K562 (cell line): ENCODE measurements around the gene NUDCD3. TPM values are rescaled to one million over a fixed set of nuclear protein-coding genes. Genes with fewer than 3 reads are reported as not detected.

Source experiments
- ATAC-seq: fragments of 200-7000 bp; cut with Tn5 transposase; 3 replicates; pipeline ENCODE4 v1.9.1; 2020; ENCODE audit warnings: moderate library complexity
- BruUV-seq: library from RNA; stranded (reverse); fragments of 400-500 nt; replicated peaks from 2 replicates; lab custom pipeline; 2021; lab: Mats Ljungman, UMichigan
- CTCF ChIA-PET: fragments of 300-600 bp; formaldehyde crosslinking; extraction: SDS; loops from one replicate; lab custom pipeline; 2021; ENCODE audit warnings: low intra/inter-chr PET ratio; lab: Yijun Ruan, JAX
- POLR2A ChIA-PET: fragments of 300-600, 350-650 bp; sonication (Branson Sonifier 250); formaldehyde crosslinking; extraction: SDS; loops from one replicate; lab custom pipeline; 2021; ENCODE audit warnings: antibody characterized with exemption, inconsistent platforms; lab: Yijun Ruan, JAX
- DNase-seq, 4 experiments: peaks; one replicate each; pipeline versions ENCODE4 v3.0.0 to v3.0.0-alpha.2; 2011 to 2018; ENCODE audit warnings: low spot score in 3 of 4, mixed read lengths in 3 of 4; ENCODE audit errors: extremely low read depth in 1 of 4
- FAIRE-seq: peaks from 2 replicates; lab custom pipeline; 2011; peaks lifted over from hg19 to GRCh38; lab: Jason Lieb, UNC
- H2AFZ ChIP-seq: 2 replicates; pipeline ENCODE4 v1.6.0; 2011; ENCODE audit warnings: low read depth, low read length, control low read depth, inconsistent platforms
- H3K27ac ChIP-seq: fragments of 200-600 bp; 3 replicates; pipeline ENCODE4 v1.8.0; 2011; ENCODE audit warnings: low read depth, mild to moderate bottlenecking, control low read depth, inconsistent platforms, low read length, moderate library complexity, mixed read lengths; ENCODE audit errors: extremely low read depth
- H3K27me3 ChIP-seq, 2 experiments: fragments of 300-600 bp in 1 of 2; 2 replicates in 1 of 2; 3 replicates in 1 of 2; pipeline versions ENCODE4 v1.6.0 to v1.8.0; 2011; ENCODE audit warnings: inconsistent platforms in 2 of 2, low read length in 2 of 2, mild to moderate bottlenecking in 1 of 2, mixed read lengths in 1 of 2, moderate library complexity in 1 of 2; ENCODE audit not compliant: control insufficient read depth in 2 of 2, insufficient read depth in 2 of 2
- H3K36me3 ChIP-seq: fragments of 300-600 bp; 3 replicates; pipeline ENCODE4 v1.8.0; 2011; ENCODE audit warnings: mild to moderate bottlenecking, low read length, inconsistent platforms; ENCODE audit not compliant: control insufficient read depth, insufficient read depth
- H3K4me1 ChIP-seq, 2 experiments: fragments of 200-600 bp in 1 of 2; replicated peaks in 1 of 2; 2 replicates in 1 of 2; 3 replicates in 1 of 2; pipeline versions ENCODE4 v1.5.1 to v1.8.0; 2011; ENCODE audit warnings: inconsistent platforms in 2 of 2, low read length in 2 of 2, mild to moderate bottlenecking in 1 of 2, mixed read lengths in 1 of 2, moderate library complexity in 1 of 2; ENCODE audit not compliant: control insufficient read depth in 2 of 2, insufficient read depth in 2 of 2
- H3K4me2 ChIP-seq: 2 replicates; pipeline ENCODE4 v1.6.1; 2011; ENCODE audit warnings: low read length, control low read depth, inconsistent platforms, mixed read lengths; ENCODE audit not compliant: insufficient read depth
- H3K4me3 ChIP-seq: fragments of 200-600 bp; sonication (generic), shearing (Covaris generic); 2 replicates; pipeline ENCODE4 v1.5.1; 2016; ENCODE audit warnings: control low read depth, inconsistent platforms
- H3K79me2 ChIP-seq: fragments of 200-600 bp; 3 replicates; pipeline ENCODE4 v1.8.0; 2011; ENCODE audit warnings: low read length, inconsistent platforms; ENCODE audit not compliant: control insufficient read depth, insufficient read depth
- H3K9ac ChIP-seq, 2 experiments: 2 replicates each; pipeline versions ENCODE4 v1.6.0 to v1.6.1; 2011; ENCODE audit warnings: low read depth in 2 of 2, low read length in 2 of 2, control low read depth in 1 of 2, inconsistent platforms in 1 of 2, mild to moderate bottlenecking in 1 of 2, mixed read lengths in 1 of 2; ENCODE audit not compliant: insufficient read depth in 1 of 2
- H3K9me1 ChIP-seq: one replicate; pipeline ENCODE4 v1.6.0; 2011; ENCODE audit warnings: inconsistent platforms, mild to moderate bottlenecking, low read length, moderate library complexity; ENCODE audit not compliant: control insufficient read depth, insufficient read depth
- H3K9me3 ChIP-seq: replicated peaks from 2 replicates; pipeline ENCODE4 v1.5.1; 2011; ENCODE audit warnings: low read depth, low read length, inconsistent platforms; ENCODE audit not compliant: control insufficient read depth, insufficient read depth
- H4K20me1 ChIP-seq: replicated peaks from 2 replicates; pipeline ENCODE4 v1.6.1; 2011; ENCODE audit warnings: low read length, inconsistent platforms, mixed read lengths; ENCODE audit not compliant: control insufficient read depth, insufficient read depth
- BRD4 ChIP-seq: fragments of 200-600 bp; sonication (generic); IDR thresholded peaks from 2 replicates; pipeline ENCODE4 v1.6.1; 2017; ENCODE audit warnings: inconsistent platforms
- MTA1 ChIP-seq: fragments of 450-650 bp; IDR thresholded peaks from 2 replicates; pipeline ENCODE4 v1.6.1; 2017; ENCODE audit warnings: borderline replicate concordance
- POLR2AphosphoS2 ChIP-seq: IDR thresholded peaks from 2 replicates; pipeline ENCODE4 v1.6.1; 2012; ENCODE audit warnings: low read length, improper control_type of control experiment
- POLR2B ChIP-seq: fragments of 450-650 bp; IDR thresholded peaks from 2 replicates; pipeline ENCODE4 v1.6.1; 2018; ENCODE audit warnings: low read depth; ENCODE audit not compliant: partially characterized antibody
- TRIM28 ChIP-seq: fragments of 450-650 bp; IDR thresholded peaks from 2 replicates; pipeline ENCODE4 v1.6.1; 2017
- ZNF316 ChIP-seq: fragments of 450-650 bp; IDR thresholded peaks from 2 replicates; pipeline ENCODE4 v1.6.1; 2016
- WGBS: fragments of 100-300 bp; shearing (Covaris generic); methylation state at CpG from one replicate; pipeline ENCODE4 v1.1.6; 2016; ENCODE audit warnings: low coverage, mixed read lengths; ENCODE audit not compliant: insufficient coverage; ENCODE audit errors: missing lambda C conversion rate; 5-methylcytosine and 5-hydroxymethylcytosine counted together
- in situ Hi-C: fragments of 300-500 bp; cut with MboI; formaldehyde crosslinking; loops from 4 replicates; pipeline ENCODE4 v1.15.0; 2018; ENCODE audit warnings: inconsistent platforms, mixed read lengths
- intact Hi-C: fragments of 100-400 bp; cut with micrococcal nuclease; formaldehyde crosslinking; loops from 2 replicates; pipeline ENCODE4 v1.14.2; 2022
- polyA plus RNA-seq, 8 experiments: library from polyadenylated mRNA; depleted of rRNA in 4 of 8; stranded (reverse) in 5 of 8; unstranded in 3 of 8; fragments of >200 nt; fragmentation: Nextera tagmentation in 2 of 8; fragmentation: Illumina TruSeq in 1 of 8; extraction: Ambion mirVana in 2 of 8; extraction: Trizol in 1 of 8; gene quantifications; 2 replicates each; pipeline versions ENCODE4 v1.2.1 to v1.2.3, GENCODE V29; 2011 to 2014; ENCODE audit warnings: inconsistent platforms in 1 of 8, missing spikeins in 1 of 8
- total RNA-seq, 7 experiments: library from RNA; depleted of rRNA in 6 of 7; stranded (reverse); fragments of >200 nt in 6 of 7; fragmentation: Illumina TruSeq in 2 of 7; extraction: Trizol in 2 of 7; gene quantifications; 2 replicates each; pipeline versions ENCODE4 v1.2.1 to v1.2.3, GENCODE V29; 2011 to 2021; ENCODE audit warnings: low replicate concordance in 1 of 7

Gene NUDCD3
- total and polyA plus RNA-seq, 9 of the 15 experiments (the other 6 are each of a cell fraction or from before 2014, with no cell fraction given) = 24.8 to 64.2 (median 42.6) TPM

- Histone ChIP-seq H3K9me1 (peaks cover 8% of the 10 kb centered on the region), H3K27me3 (peaks cover 0 to under 1% of the 10 kb centered on the region in 2 experiments; a peak in 1 of 5 replicates), H3K9ac (no peak overlapping the region), H3K27ac (no peak overlapping the region), H3K4me3 (no peak overlapping the region), H4K20me1 (peaks cover 11% of the 10 kb centered on the region; the same call in 1 of the 2 replicates), H3K79me2 (no peaks in the 10 kb centered on the region), H3K9me3 (no peaks in the 10 kb centered on the region), H2AFZ (no peak overlapping the region), H3K36me3 (peaks cover 18% of the 10 kb centered on the region; the same call in 2 of the 3 replicates), H3K4me1 (peaks cover 0 to 4% of the 10 kb centered on the region in 2 experiments; a peak in 3 of 5 replicates), H3K4me2 (no peak overlapping the region)
- intact Hi-C loops = no loop called here
- FAIRE-seq (no peak), DNase-seq (no peak), ATAC-seq (peak; percentile 19)
- no peak for TF ChIP-seq MTA1
- peak; percentile 40; the same call in 1 of the 2 replicates for TF ChIP-seq POLR2AphosphoS2
- TF ChIP-seq BRD4 = no peak
- TF ChIP-seq ZNF316 = 0 out of 2 replicates have a peak, but pooled peaks have one; percentile 5
- TF ChIP-seq TRIM28 = no peak
- TF ChIP-seq POLR2B = peak; percentile 21
- in situ Hi-C loops = no loop called here
- no TSS peak for BruUV-seq
- ChIA-PET CTCF (no interaction called here), POLR2A (interaction anchor here (1.0 kb wide), 1 partner anchor 23 kb away, joined by 4 read pairs; no protein-coding TSS in a partner anchor)
- WGBS = 53% methylated on average over 4 of the region's 4 CpGs
Measured at GRCh38 chr7:44380831-44381493, 109.5 kb downstream of the NUDCD3 start.
